GM15510 (cell line): ENCODE data around the gene PARM1.

Experiments
- POLR2A ChIP-seq: IDR thresholded peaks from 3 replicates; pipeline ENCODE4 v1.6.1; 2011; ENCODE audit warnings: borderline replicate concordance; ENCODE audit not compliant: insufficient read length; ENCODE audit errors: extremely low read depth

PARM1 gene

GRCh38 chr4:74964311-74964710 lies 31.4 kb downstream of the PARM1 start:
- TF ChIP-seq POLR2A = no peak

- no peak for TF ChIP-seq POLR2A
These were observed 34.4 kb downstream of the PARM1 start for GRCh38 chr4:74967324-74967723.

GRCh38 chr4:74968456-74969164 lies 35.7 kb downstream of the PARM1 start:
- no peak for TF ChIP-seq POLR2A

GRCh38 chr4:74969507-74970474 lies 36.9 kb downstream of the PARM1 start:
- no peak for TF ChIP-seq POLR2A

GRCh38 chr4:74970577-74970976 lies 37.7 kb downstream of the PARM1 start:
- no peak for TF ChIP-seq POLR2A

GRCh38 chr4:74971862-74972261 lies 38.9 kb downstream of the PARM1 start:
- TF ChIP-seq POLR2A = no peak

GRCh38 chr4:74975082-74975481 lies 42.2 kb downstream of the PARM1 start:
- TF ChIP-seq POLR2A = no peak

GRCh38 chr4:74975848-74976824 lies 43.2 kb downstream of the PARM1 start:
- no peak for TF ChIP-seq POLR2A

GRCh38 chr4:74982546-74983252 lies 49.8 kb downstream of the PARM1 start:
- TF ChIP-seq POLR2A = no peak

GRCh38 chr4:74983253-74983635 lies 50.3 kb downstream of the PARM1 start:
- TF ChIP-seq POLR2A = no peak

- no peak for TF ChIP-seq POLR2A
These were observed 57.5 kb downstream of the PARM1 start for GRCh38 chr4:74990276-74990875.

- TF ChIP-seq POLR2A = no peak
These were observed 64.1 kb downstream of the PARM1 start for GRCh38 chr4:74996996-74997395.

GRCh38 chr4:74997948-74998729 lies 65.2 kb downstream of the PARM1 start:
- no peak for TF ChIP-seq POLR2A
